GF-D8 (cell line): Measurements from ENCODE around the gene NDUFS6.

Experiments
- DNase-seq: peaks from one replicate; lab custom pipeline; 2025; lab: John Stamatoyannopoulos, UW

Gene NDUFS6

DNA sequence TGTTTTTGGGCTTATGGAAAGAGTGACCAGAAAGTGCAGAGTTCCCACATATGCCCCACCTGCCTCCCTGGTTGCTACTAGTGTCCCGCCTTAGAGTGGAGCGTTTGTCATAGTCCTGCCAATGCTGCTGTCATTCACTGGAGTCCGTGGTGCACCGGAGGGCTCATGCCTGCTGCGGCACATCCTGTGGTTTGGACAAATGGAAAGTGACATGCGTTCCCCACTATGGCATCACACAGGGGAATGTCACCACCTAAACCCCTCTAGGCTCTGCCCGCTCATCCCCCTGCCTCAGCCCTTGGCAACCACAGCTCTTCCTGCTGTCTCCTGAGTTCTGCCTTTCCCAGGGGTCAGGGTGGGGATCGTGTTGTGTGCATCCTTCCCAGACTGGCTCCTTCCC, 52.3 kb downstream of the NDUFS6 start:
- no peak for DNase-seq

DNA sequence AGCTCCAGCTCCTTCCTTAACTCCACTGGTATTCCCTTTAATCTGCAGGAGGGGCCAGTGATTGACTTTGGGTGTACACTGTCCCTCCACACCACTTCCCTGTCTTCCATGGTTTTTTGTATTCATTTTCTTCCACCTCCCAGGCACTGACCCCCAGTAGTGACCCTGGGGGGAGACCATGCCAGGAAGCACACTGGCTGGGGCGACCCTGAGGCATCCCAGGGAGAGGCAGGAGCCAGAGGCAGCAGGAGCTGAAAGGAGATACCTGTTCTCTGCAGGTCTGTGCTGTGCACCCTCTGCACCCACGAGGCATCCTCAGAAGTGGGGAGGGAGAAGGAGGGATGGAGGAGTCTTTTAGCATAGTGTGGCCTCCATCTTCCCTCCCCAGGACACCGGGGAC, 53.9 kb downstream of the NDUFS6 start:
- no peak for DNase-seq

DNA sequence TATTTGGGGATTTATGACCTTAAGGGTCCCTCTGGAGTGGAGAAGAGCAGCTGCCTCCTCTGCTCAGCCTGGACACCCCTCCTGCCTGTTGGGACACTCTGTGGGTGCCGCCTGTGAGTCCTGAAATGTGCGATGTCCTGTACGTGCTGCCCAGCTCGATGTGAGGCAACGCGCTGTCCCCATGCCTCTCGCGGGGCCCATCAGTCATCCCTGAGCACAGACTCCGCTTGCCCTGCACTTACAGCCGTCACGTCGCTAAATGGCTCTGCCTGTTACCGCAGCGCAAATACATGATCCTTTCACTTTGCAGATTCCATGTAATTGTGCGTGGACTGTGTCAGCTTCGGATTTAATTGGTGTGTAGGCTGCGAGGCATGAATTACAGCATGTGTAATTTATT, 54.4 kb downstream of the NDUFS6 start:
- no peak for DNase-seq

DNA sequence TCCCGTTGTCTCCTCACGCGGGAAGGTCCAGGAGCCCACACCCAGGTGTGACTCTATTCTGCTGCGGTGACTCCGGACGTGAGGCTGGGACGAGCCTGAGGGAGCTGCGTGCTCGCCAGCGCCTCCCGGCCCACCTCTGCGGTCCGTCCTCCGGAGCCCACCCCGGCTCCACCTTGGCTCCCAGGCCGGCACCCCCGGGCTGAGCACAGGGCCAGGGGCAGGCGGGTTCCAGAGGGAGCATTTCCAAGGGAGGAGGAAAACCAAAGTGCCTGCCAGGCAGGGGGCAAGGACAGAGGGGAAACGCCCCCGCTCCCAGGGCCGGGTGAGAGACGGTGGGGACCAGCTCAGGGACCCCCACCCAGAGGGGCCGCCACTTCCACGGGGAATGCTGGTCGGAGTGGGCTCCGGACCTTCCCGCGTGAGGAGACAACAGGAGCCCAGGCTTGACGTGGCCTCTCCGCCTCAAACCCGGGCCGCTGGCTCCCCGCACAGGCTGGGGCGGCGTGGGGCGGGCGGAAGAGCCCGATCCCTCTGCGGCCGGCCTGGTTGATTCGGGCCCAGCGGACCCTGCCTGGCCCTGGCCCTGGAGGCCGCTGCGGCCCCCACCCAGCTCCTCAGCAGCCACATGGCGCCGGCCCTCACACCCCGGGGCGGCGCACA, 55.5 kb downstream of the NDUFS6 start:
- DNase-seq: no peak

DNA sequence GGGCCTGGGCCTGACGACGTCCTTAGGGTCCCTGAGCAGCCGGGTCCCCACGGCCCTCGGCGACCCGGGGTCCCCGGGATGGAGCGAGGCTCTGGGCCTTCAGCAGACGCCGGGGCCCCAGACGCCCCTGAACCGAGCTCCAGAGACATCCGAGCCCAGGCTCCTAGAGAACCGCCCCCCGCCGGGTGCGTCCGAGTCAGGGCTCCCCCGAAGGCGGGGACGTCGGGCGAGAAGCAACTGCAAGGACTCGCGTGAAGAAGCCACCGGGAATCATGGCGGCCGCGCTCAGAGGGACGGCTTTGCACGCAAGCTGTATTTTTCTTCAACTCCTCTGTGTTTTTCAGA, 56.0 kb downstream of the NDUFS6 start:
- DNase-seq: no peak

DNA sequence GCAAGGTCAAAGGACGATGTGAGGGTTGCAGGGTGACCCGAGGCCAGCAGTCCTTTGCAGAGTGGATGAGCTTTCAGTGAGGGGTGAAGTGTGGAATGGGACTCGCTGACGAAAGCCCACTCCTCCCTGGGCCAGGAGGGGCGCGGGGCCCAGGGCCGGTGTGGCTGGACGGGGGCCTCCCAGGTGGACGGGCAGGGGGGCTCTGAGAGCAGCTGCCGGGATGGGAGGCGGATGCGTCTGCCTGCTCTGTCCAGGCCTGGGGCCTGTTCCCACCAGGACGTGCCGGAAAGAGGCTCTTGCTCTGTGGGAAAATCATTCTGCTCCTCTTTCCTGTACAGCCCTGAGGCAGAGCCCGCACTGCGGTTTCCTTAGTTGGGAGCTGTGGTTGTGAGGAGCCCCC, 57.2 kb downstream of the NDUFS6 start:
- DNase-seq: no peak

DNA sequence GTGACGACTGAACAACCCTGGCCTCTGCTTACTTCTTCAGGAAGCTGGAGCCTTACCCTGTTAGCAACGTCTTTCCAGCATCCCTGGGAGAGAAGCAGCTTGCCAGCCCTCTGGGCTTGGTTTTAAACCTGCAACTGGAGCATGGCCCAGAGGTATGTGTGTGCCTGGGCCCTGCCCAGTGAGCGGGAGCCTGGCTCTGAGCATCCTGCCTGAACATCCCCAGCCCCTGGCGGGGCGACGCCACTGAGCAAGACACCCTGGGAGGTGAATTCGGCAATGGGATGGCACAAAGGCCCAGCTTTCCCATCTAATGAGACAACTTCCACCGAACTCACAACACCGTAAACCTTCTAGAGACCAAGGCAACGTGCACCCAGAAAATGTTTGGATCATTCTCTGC, 57.9 kb downstream of the NDUFS6 start:
- no peak for DNase-seq

DNA sequence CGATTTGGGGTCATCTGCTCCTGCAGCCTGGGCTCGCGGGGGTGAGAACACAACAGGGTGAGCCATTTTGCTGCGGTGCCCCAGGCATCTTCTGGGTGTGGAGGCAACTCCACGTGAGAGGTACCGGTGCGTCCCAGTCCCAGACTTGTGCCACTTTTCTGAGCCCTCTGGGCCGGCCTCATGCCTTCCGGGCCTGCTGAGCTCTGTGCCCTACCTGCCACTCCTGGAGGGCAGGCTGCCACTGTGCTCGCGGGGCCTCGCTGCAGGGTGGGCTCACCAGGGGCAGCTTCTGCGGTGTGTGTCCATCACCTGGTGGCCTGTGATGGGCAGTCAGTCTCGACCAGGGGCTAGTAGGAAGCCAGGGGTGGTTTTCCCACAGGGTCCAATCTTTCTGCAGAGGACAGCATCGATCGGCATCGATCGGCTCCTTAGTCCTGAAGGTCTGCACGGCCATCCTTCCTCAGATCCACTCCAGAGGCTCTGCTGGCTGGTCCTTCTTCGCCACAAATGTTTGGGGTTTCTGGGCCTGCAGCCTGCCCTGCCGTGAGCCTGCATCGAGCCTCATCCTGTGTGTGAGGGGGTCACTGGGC, 58.9 kb downstream of the NDUFS6 start:
- DNase-seq: no peak

DNA sequence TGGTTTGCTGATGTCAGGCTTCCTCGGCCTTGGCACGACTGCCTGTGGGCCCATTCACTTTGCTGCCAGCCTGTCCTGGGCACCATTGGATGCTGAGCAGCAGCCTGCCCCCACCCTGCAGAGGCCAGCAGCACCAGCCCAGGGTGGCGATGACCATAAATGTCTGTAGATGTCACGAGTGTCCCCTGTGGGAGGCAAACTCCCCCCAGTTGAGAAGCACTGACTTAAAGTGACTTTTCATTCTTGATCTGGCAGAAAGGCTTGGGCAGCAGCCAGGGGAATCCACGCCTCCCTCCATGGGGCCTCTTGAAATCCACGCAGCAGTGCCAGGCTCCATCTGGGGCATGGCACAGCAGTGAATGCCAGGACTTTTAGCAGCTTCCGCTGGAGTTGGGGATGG, 59.7 kb downstream of the NDUFS6 start:
- DNase-seq: no peak

DNA sequence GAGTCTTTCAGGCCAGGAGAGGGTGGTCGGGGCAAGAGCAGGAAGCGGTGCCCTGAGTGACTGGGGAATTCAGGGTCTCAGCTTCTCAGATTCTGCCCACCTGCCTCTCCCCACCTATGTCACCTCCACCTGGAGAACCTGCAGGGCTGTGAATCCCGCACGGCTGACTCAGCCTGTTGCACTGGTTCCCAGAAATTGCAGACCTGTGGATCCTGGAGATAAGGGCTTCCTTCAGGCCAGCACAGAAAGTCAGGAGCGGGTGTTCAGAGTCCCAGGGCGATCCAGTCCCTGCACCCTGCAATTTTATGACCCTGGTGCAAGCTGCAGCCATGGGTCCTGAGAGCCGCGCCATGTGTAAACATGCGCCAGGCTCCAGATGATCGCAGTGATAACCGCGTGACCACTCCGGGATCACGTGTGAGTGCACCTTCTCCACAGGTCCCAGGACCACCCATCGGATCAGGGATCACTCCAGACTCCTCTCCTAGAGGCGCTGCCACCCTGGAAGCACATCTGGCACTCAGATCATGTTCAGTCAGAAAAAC, 63.8 kb downstream of the NDUFS6 start:
- no peak for DNase-seq

DNA sequence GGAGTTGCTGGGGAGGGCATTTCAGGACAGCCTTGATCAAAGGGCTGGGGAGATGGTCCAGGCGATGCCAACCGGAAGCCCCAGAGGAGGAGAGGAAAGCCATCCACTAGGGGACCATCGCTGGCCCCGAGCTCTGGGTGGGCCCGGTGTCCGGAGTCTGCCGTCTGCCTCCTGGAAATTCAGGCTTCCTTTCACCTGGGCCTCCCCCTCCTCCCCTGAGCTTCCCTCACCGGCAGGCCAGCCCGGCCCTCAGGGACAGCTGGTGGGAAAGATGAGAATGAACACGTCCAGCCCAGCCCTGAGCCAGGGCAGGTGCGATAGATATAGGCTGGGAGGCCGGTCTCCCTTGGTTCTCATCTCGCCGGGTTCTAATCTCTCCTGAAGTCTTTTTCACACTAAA, 64.3 kb downstream of the NDUFS6 start:
- DNase-seq: no peak
